PC-3 (cell line): ENCODE measurements around the gene KRTAP19-6. TPM values are rescaled to one million over a fixed set of nuclear protein-coding genes. Genes with fewer than 3 reads are reported as not detected.

Source experiments
- ATAC-seq: fragments of 200-7000 bp; cut with Tn5 transposase; 2 replicates; pipeline ENCODE4 v1.9.1; 2020; ENCODE audit warnings: mild to moderate bottlenecking, moderate library complexity
- BruUV-seq: library from RNA; stranded (reverse); fragments of 400-500 nt; replicated peaks from 2 replicates; lab custom pipeline; 2021; lab: Mats Ljungman, UMichigan
- CTCF ChIA-PET: fragments of 300-600 bp; sonication (Branson Sonifier 250); formaldehyde crosslinking; loops from one replicate; lab custom pipeline; 2022; ENCODE audit warnings: antibody characterized with exemption; lab: Charles Lee
- POLR2A ChIA-PET: fragments of 300-600 bp; sonication (Branson Sonifier 250); formaldehyde crosslinking; loops from one replicate; lab custom pipeline; 2022; ENCODE audit warnings: antibody characterized with exemption; ENCODE audit not compliant: unreplicated experiment; lab: Charles Lee
- DNase-seq: peaks from one replicate; pipeline ENCODE4 v3.0.0-alpha.2; 2015
- H2AFZ ChIP-seq: fragments of 300-600 bp; sonication (generic); 2 replicates; pipeline ENCODE4 v1.6.0; 2016; ENCODE audit warnings: antibody characterized with exemption, low read length
- H3F3A ChIP-seq: fragments of 300-600 bp; sonication (generic); one replicate; pipeline ENCODE4 v1.6.0; 2017; ENCODE audit warnings: antibody characterized with exemption, low read length, control low read depth, mild to moderate bottlenecking; ENCODE audit not compliant: unreplicated experiment
- H3K27ac ChIP-seq: fragments of 300-600 bp; sonication (generic); 2 replicates; pipeline ENCODE4 v1.5.1; 2016; ENCODE audit warnings: mild to moderate bottlenecking, low read length
- H3K27me3 ChIP-seq: fragments of 300-600 bp; sonication (generic); 2 replicates; pipeline ENCODE4 v1.6.1; 2016; ENCODE audit warnings: low read length, mixed read lengths
- H3K36me3 ChIP-seq: fragments of 300-600 bp; sonication (generic); 2 replicates; pipeline ENCODE4 v1.6.1; 2016; ENCODE audit warnings: low read depth, mixed run types, low read length, mixed read lengths
- H3K4me1 ChIP-seq: fragments of 300-600 bp; sonication (generic); 2 replicates; pipeline ENCODE4 v1.5.1; 2016; ENCODE audit warnings: low read length; ENCODE audit not compliant: insufficient read depth
- H3K4me2 ChIP-seq: fragments of 300-600 bp; sonication (generic); 2 replicates; pipeline ENCODE4 v1.6.0; 2016; ENCODE audit warnings: low read length
- H3K4me3 ChIP-seq: fragments of 300-600 bp; sonication (generic); 2 replicates; pipeline ENCODE4 v1.5.1; 2016; ENCODE audit warnings: mild to moderate bottlenecking, low read length, mixed read lengths
- H3K79me2 ChIP-seq: fragments of 300-600 bp; sonication (generic); 2 replicates; pipeline ENCODE4 v1.6.1; 2017; ENCODE audit warnings: low read length, mixed read lengths
- H3K9ac ChIP-seq: fragments of 300-600 bp; sonication (generic); 2 replicates; pipeline ENCODE4 v1.6.0; 2016; ENCODE audit warnings: mild to moderate bottlenecking, low read length
- H3K9me2 ChIP-seq: fragments of 300-600 bp; sonication (generic); replicated peaks from 2 replicates; pipeline ENCODE4 v1.6.1; 2016; ENCODE audit warnings: mixed run types, low read length, mixed read lengths
- H3K9me3 ChIP-seq: fragments of 300-600 bp; sonication (generic); 2 replicates; pipeline ENCODE4 v1.6.1; 2016; ENCODE audit warnings: low read length, mixed read lengths
- H4K20me1 ChIP-seq: fragments of 300-600 bp; sonication (generic); 2 replicates; pipeline ENCODE4 v1.6.1; 2016; ENCODE audit warnings: low read length, mixed read lengths
- EZH2 ChIP-seq: fragments of 300-600 bp; sonication (generic); IDR thresholded peaks from one replicate; pipeline ENCODE4 v1.6.1; 2017; ENCODE audit warnings: antibody characterized with exemption, mild to moderate bottlenecking, low read length; ENCODE audit not compliant: unreplicated experiment
- EZH2phosphoT487 ChIP-seq: fragments of 300-600 bp; sonication (generic); IDR thresholded peaks from 2 replicates; pipeline ENCODE4 v1.6.1; 2018; ENCODE audit warnings: mild to moderate bottlenecking, antibody characterized with exemption, low read length, borderline replicate concordance
- intact Hi-C: fragments of 100-400 bp; cut with micrococcal nuclease; formaldehyde crosslinking; loops from 2 replicates; pipeline ENCODE4 v1.9.0; 2023
- total RNA-seq: library from RNA; depleted of rRNA; stranded (reverse); fragments of >200 nt; gene quantifications from 2 replicates; pipeline ENCODE4 v1.2.3, GENCODE V29; 2014
- TF ChIP-seq, protein P1 (sequence below): fragments of 300-600 bp; sonication (generic); conservative IDR thresholded peaks from 2 replicates; pipeline ENCODE4 v1.5.1; 2017; ENCODE audit warnings: antibody characterized with exemption, low read depth, mild to moderate bottlenecking, low read length

The KRTAP19-6 gene
- total RNA-seq, 1 experiment from 2014 or later: not detected

DNA sequence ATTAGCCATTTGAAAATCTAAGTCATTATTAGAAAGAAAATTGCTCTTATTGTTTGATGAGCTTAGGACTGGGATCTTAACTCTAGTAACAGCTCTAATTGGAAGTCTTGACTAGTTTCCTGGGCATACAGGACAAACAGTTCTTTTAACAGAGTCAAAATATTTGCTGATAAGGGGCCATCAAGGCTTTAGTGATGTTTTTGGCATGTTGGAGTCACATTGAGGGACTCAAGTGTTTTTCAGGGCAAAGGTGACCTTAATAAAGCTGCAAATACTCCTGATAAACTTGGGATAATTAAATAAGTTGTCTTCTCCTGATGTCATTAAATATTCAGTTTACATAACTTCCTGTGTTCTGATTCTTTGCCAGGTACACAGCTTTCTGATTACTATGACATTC lies 26.0 kb upstream of the KRTAP19-6 start:
- H2AFZ ChIP-seq: no peak overlapping the region
- TF ChIP-seq EZH2 (no peak), EZH2phosphoT487 (no peak)
- TF ChIP-seq, protein P1, sequence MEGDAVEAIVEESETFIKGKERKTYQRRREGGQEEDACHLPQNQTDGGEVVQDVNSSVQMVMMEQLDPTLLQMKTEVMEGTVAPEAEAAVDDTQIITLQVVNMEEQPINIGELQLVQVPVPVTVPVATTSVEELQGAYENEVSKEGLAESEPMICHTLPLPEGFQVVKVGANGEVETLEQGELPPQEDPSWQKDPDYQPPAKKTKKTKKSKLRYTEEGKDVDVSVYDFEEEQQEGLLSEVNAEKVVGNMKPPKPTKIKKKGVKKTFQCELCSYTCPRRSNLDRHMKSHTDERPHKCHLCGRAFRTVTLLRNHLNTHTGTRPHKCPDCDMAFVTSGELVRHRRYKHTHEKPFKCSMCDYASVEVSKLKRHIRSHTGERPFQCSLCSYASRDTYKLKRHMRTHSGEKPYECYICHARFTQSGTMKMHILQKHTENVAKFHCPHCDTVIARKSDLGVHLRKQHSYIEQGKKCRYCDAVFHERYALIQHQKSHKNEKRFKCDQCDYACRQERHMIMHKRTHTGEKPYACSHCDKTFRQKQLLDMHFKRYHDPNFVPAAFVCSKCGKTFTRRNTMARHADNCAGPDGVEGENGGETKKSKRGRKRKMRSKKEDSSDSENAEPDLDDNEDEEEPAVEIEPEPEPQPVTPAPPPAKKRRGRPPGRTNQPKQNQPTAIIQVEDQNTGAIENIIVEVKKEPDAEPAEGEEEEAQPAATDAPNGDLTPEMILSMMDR: no peak
- intact Hi-C loops: no loop called here
- no peak overlapping the region for H3K4me3 ChIP-seq
- no peaks in the 10 kb centered on the region for H3K79me2 ChIP-seq
- H3K27ac ChIP-seq: no peak overlapping the region
- no peak overlapping the region for H3K4me2 ChIP-seq
- CTCF ChIA-PET: no interaction called here
- H4K20me1 ChIP-seq: no peaks in the 10 kb centered on the region
- no peaks in the 10 kb centered on the region for H3K36me3 ChIP-seq
- H3K4me1 ChIP-seq: no peaks in the 10 kb centered on the region
- BruUV-seq: no TSS peak
- H3K27me3 ChIP-seq: no peaks in the 10 kb centered on the region
- no peaks in the 10 kb centered on the region for H3K9me2 ChIP-seq
- H3F3A ChIP-seq: no peaks in the 10 kb centered on the region
- no peaks in the 10 kb centered on the region for H3K9me3 ChIP-seq
- POLR2A ChIA-PET: no interaction called here
- no peak overlapping the region for H3K9ac ChIP-seq
- DNase-seq (no peak), ATAC-seq (no peak)

DNA sequence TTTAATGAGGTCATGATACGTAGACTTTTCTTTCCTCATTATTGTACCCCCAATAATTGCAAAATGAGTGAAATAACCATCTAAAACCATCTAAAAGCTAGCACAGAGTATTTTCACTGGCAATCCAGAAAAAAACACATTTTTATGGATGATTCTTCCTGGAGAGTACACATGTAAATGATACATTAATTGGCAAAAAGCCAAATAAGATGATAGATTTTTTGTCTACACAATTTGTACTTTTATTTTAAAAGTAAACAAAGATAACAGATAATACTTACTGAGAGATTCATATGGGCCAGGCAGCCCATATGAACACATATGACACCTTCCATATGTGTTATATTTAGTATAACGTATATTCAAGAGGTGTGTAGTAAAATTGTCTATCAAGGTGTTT lies 22.0 kb upstream of the KRTAP19-6 start:
- BruUV-seq: no TSS peak
- CTCF ChIA-PET: no interaction called here
- H3K9me3 ChIP-seq: no peaks in the 10 kb centered on the region
- POLR2A ChIA-PET: no interaction called here
- H3K4me3 ChIP-seq: no peak overlapping the region
- intact Hi-C loops: no loop called here
- H3K36me3 ChIP-seq: no peaks in the 10 kb centered on the region
- H3K4me2 ChIP-seq: no peak overlapping the region
- ATAC-seq (no peak), DNase-seq (no peak)
- no peak for TF ChIP-seq EZH2
- TF ChIP-seq, protein P1: no peak
- TF ChIP-seq EZH2phosphoT487: no peak
- no peak overlapping the region for H3K27ac ChIP-seq
- no peaks in the 10 kb centered on the region for H4K20me1 ChIP-seq
- H3K27me3 ChIP-seq: no peaks in the 10 kb centered on the region
- H3K9ac ChIP-seq: no peak overlapping the region
- H2AFZ ChIP-seq: no peak overlapping the region
- no peaks in the 10 kb centered on the region for H3K9me2 ChIP-seq
- H3F3A ChIP-seq: no peaks in the 10 kb centered on the region
- no peaks in the 10 kb centered on the region for H3K4me1 ChIP-seq
- no peaks in the 10 kb centered on the region for H3K79me2 ChIP-seq

DNA sequence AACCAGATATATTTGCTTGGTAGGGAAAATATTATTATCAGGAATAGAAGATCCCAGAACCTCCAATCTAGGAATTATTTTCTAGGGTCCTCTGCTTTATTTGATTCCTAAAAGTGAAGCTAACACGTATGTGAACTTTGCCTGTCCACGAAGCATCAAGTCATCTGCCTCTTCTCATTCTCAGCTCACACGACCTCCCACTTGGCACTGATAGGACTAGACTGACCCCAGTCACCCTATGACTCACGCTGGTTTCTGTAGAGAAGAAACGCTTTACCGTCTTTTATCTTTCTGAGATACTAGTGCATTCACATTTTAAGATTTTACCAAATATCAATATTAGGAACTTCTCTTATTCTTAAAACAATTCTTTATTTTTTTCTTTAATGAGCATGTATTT lies 21.4 kb upstream of the KRTAP19-6 start:
- H3K9me2 ChIP-seq: no peaks in the 10 kb centered on the region
- TF ChIP-seq EZH2phosphoT487: no peak
- TF ChIP-seq EZH2: no peak
- TF ChIP-seq, protein P1: no peak
- DNase-seq: no peak
- ChIA-PET CTCF (no interaction called here), POLR2A (no interaction called here)
- no peak overlapping the region for H3K27ac ChIP-seq
- H4K20me1 ChIP-seq: no peaks in the 10 kb centered on the region
- no peak overlapping the region for H2AFZ ChIP-seq
- intact Hi-C loops: no loop called here
- no peaks in the 10 kb centered on the region for H3K79me2 ChIP-seq
- BruUV-seq: no TSS peak
- no peaks in the 10 kb centered on the region for H3K9me3 ChIP-seq
- no peak overlapping the region for H3K4me3 ChIP-seq
- H3F3A ChIP-seq: no peaks in the 10 kb centered on the region
- H3K36me3 ChIP-seq: no peaks in the 10 kb centered on the region
- no peak for ATAC-seq
- H3K27me3 ChIP-seq: no peaks in the 10 kb centered on the region
- no peak overlapping the region for H3K4me2 ChIP-seq
- no peak overlapping the region for H3K9ac ChIP-seq
- no peaks in the 10 kb centered on the region for H3K4me1 ChIP-seq
